Adrenal gland (tissue), 12 donors: ENCODE data around the gene HSPA12A. TPM values are rescaled to one million over a fixed set of nuclear protein-coding genes. Genes with fewer than 3 reads are reported as not detected.

Experiments used
- DNase-seq, 7 donors: peaks; one replicate each; pipeline ENCODE4 v3.0.0-alpha.2; 2019 to 2020
- H3K27ac ChIP-seq, 5 donors: fragments of 200-600 bp; sonication (generic) in 4 of 5; 1 replicate in 3 of 5; 2 replicates in 2 of 5; pipeline versions ENCODE4 v1.5.1 to v1.8.0; 2016 to 2020; ENCODE audit warnings: mild to moderate bottlenecking in 1 of 5
- H3K27me3 ChIP-seq: fragments of 200-600 bp; 2 replicates; pipeline ENCODE4 v1.8.0; 2021
- H3K36me3 ChIP-seq, 2 donors: fragments of 200-600 bp; replicated peaks in 1 of 2; 1 replicate in 1 of 2; 2 replicates in 1 of 2; pipeline versions ENCODE4 v1.5.1 to v1.8.0; 2018 to 2022
- H3K4me1 ChIP-seq, 2 donors: fragments of 200-600 bp; replicated peaks in 1 of 2; 1 replicate in 1 of 2; 2 replicates in 1 of 2; pipeline versions ENCODE4 v1.5.1 to v1.8.0; 2018 to 2021
- H3K4me3 ChIP-seq, 4 donors: fragments of 200-600 bp; sonication (generic) in 3 of 4; one replicate each; pipeline ENCODE4 v1.5.1; 2016 to 2018
- H3K9me3 ChIP-seq, 3 donors: fragments of 200-600 bp; sonication (generic) in 1 of 3; replicated peaks in 1 of 3; 1 replicate in 2 of 3; 2 replicates in 1 of 3; pipeline versions ENCODE4 v1.5.1 to v1.8.0; 2016 to 2021
- POLR2A ChIP-seq, 2 donors: fragments of 450-650 bp; IDR thresholded peaks; one replicate each; pipeline ENCODE4 v1.6.1; 2017; ENCODE audit warnings: antibody characterized with exemption in 2 of 2, mild to moderate bottlenecking in 2 of 2, moderate library complexity in 1 of 2
- WGBS, 4 donors: extraction: QIAGEN DNeasy Blood & Tissue Kit in 2 of 4; methylation state at CpG; one replicate each; pipeline versions ENCODE4 v1.1.5 to v1.1.7; 2013 to 2017; 5-methylcytosine and 5-hydroxymethylcytosine counted together
- intact Hi-C, 2 donors: fragments of 100-400 bp; cut with DNase I; formaldehyde crosslinking; loops; one replicate each; pipeline versions ENCODE4 v1.14.1 to v1.15.0; 2022 to 2023
- polyA plus RNA-seq, 3 donors: library from polyadenylated mRNA; stranded (reverse); fragments of 200-250 nt in 2 of 3; fragments of 350-450 nt in 1 of 3; fragmentation: Illumina TruSeq in 1 of 3; extraction: RNeasy Lipid Tissue Mini Kit (QIAGEN cat#74804) in 1 of 3; gene quantifications; one replicate each; pipeline ENCODE4 v1.2.3, GENCODE V29; 2013 to 2014
- total RNA-seq, 9 donors: library from RNA; depleted of rRNA in 4 of 9; stranded (reverse); fragments of >200 nt in 4 of 9; fragments of 120-200 nt in 1 of 9; fragmentation: NEBNext Ultra II Directional in 1 of 9; extraction: Animal tissue kit (Norgen Biotek cat#: 25700) in 1 of 9; gene quantifications; one replicate each; pipeline versions ENCODE4 v1.1.0 to v1.2.4, GENCODE V29; 2013 to 2023
- TF ChIP-seq, protein P1 (sequence below), 6 experiments: fragments of 450-650 bp in 4 of 6; fragments of 200-600 bp in 2 of 6; sonication (generic) in 1 of 6; IDR thresholded peaks; 1 replicate in 5 of 6; 2 replicates in 1 of 6; pipeline versions ENCODE4 v1.5.1 to v1.8.0; 2016 to 2021; ENCODE audit warnings: antibody characterized with exemption in 6 of 6, mild to moderate bottlenecking in 2 of 6, moderate library complexity in 1 of 6
- donor health status: healthy with polysubstance abuse.
- donor health status: Bipolar disorder and iron deficiency.
- donor health status: DM: yes; HTN: yes; CAD: no.
- donor health status: DM: no; HTN: no; CAD: no.
- donor health status: DM: no; HTN: no; CAD: no.
- donor health status: DM: yes; HTN: yes; CAD: no.

The HSPA12A gene
- total and polyA plus RNA-seq, 12 donors = 20.1 to 61.3 (median 46.3) TPM

DNA sequence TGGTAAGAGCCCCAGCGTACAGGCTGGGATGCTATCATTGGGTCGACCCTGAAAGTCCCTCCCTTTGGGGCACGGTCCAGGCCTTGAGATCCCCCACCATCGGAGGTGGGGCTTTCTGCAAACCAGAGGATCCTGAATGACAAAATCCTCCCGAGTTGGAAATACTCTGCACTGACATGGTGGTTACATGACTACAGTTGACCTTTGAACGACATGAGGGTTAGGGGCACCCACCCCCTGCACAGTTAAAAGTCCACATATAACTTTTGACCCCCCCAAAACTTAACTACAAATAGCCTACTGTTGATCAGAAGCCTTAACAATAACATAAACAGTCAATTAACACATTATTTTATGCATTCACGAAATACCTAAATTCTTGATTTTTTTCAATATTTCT is 13.1 kb downstream of the HSPA12A start:
- no peak for TF ChIP-seq POLR2A (IDR thresholded peaks at IDR 0.05)
- TF ChIP-seq, protein P1, sequence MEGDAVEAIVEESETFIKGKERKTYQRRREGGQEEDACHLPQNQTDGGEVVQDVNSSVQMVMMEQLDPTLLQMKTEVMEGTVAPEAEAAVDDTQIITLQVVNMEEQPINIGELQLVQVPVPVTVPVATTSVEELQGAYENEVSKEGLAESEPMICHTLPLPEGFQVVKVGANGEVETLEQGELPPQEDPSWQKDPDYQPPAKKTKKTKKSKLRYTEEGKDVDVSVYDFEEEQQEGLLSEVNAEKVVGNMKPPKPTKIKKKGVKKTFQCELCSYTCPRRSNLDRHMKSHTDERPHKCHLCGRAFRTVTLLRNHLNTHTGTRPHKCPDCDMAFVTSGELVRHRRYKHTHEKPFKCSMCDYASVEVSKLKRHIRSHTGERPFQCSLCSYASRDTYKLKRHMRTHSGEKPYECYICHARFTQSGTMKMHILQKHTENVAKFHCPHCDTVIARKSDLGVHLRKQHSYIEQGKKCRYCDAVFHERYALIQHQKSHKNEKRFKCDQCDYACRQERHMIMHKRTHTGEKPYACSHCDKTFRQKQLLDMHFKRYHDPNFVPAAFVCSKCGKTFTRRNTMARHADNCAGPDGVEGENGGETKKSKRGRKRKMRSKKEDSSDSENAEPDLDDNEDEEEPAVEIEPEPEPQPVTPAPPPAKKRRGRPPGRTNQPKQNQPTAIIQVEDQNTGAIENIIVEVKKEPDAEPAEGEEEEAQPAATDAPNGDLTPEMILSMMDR (IDR thresholded peaks at IDR 0.05) = no peak
- Histone ChIP-seq H3K27ac (no peak overlapping the region), H3K4me1 (no peaks in the 10 kb centered on the region), H3K9me3 (no peaks in the 10 kb centered on the region), H3K4me3 (no peak overlapping the region), H3K27me3 (no peaks in the 10 kb centered on the region), H3K36me3 (no peaks in the 10 kb centered on the region)
- 75 to 83% (median 79%) methylated on average over 7 of the region's 7 CpGs for WGBS, 4 donors
- intact Hi-C loops = no loop called here
- no peak for DNase-seq

DNA sequence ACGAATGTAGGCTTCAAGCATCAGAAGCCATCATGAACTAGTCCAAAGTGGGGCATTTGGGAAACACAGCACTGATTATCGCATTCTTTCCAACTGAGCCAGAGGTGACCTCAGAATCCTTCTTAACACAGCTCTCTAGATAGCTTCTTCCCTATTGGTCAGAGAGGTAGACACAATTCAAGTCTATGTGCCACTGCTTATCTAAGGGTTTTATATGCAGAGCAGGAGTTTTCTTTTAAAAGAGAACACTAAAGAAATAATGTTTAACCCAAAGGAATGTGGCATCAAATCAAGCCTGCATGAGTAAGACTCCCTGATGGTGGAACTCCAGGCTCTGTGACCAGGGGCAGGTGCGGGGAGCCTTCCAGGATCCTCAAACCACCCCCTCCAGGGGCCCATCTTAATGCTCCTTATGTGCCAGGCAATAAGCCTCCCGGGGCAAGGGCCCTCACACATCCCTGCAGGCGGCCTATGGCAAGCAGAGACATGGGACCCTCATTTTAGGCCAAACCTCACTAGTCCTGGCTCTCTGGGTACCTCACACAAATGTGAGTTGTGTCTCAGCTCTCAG is 13.8 kb downstream of the HSPA12A start:
- DNase-seq = peak in 1 of 7 donors; percentile 3
- H3K4me3 ChIP-seq = no peak overlapping the region
- no peaks in the 10 kb centered on the region for H3K27me3 ChIP-seq
- intact Hi-C loops = no loop called here
- H3K4me1 ChIP-seq = no peaks in the 10 kb centered on the region
- WGBS, 4 donors = 74 to 78% (median 76%) methylated on average over 3 to 5 of the region's 5 CpGs
- TF ChIP-seq, protein P1 (IDR thresholded peaks at IDR 0.05) = no peak
- TF ChIP-seq POLR2A (IDR thresholded peaks at IDR 0.05) = no peak
- no peaks in the 10 kb centered on the region for H3K36me3 ChIP-seq
- H3K27ac ChIP-seq = no peak overlapping the region
- no peaks in the 10 kb centered on the region for H3K9me3 ChIP-seq

DNA sequence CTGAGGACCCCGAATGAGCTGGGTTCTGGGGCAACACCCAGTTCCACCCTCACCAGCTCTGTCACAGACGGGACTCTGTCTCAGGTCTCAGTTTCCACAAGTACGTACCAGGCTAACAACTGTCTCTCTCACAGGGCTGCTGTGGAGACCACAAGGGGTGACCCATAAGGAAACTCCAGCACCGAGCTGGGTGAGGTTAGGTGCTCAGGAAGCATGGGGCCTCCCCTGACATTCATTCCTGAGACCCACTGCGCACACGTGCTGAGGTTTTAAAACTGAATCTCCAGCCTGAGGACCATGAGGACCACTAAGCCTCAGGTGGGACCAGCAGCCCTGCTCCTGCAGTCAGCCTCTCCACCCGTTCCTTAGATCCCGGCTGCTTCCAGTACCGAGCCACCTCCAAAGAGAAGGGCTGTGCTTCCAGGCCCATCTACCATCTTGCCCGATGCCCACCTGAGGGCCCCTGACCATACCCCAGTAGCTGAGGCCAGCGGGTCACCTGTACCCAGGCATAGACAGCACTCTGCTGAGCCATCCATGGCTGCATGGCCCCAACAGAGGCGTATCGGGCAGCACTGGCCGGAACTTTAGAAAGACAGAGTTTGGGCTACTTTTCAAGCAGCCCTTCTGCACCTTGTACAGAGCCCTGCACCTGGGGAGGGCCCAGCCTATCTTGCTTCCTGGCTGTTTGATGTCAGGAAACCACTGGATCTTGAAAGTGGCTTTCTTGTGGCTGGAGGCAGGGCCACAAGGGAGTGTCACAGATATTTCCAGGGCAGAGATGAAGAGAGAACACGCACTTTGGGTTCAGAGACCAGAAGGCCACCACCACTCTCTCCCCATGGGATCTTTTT is 18.7 kb downstream of the HSPA12A start:
- TF ChIP-seq POLR2A (IDR thresholded peaks at IDR 0.05) = no peak
- TF ChIP-seq, protein P1 (IDR thresholded peaks at IDR 0.05) = no peak
- H3K4me1 ChIP-seq = peaks cover 8 to 23% of the 10 kb centered on the region in 2 donors
- H3K27ac ChIP-seq = no peak overlapping the region
- H3K27me3 ChIP-seq = no peaks in the 10 kb centered on the region
- WGBS, 4 donors = 82 to 97% (median 91%) methylated on average over 3 to 15 of the region's 15 CpGs
- H3K9me3 ChIP-seq = no peaks in the 10 kb centered on the region
- H3K4me3 ChIP-seq = no peak overlapping the region
- intact Hi-C loops = no loop called here
- DNase-seq = peak in 1 of 7 donors; percentile 1
- H3K36me3 ChIP-seq = no peaks in the 10 kb centered on the region

DNA sequence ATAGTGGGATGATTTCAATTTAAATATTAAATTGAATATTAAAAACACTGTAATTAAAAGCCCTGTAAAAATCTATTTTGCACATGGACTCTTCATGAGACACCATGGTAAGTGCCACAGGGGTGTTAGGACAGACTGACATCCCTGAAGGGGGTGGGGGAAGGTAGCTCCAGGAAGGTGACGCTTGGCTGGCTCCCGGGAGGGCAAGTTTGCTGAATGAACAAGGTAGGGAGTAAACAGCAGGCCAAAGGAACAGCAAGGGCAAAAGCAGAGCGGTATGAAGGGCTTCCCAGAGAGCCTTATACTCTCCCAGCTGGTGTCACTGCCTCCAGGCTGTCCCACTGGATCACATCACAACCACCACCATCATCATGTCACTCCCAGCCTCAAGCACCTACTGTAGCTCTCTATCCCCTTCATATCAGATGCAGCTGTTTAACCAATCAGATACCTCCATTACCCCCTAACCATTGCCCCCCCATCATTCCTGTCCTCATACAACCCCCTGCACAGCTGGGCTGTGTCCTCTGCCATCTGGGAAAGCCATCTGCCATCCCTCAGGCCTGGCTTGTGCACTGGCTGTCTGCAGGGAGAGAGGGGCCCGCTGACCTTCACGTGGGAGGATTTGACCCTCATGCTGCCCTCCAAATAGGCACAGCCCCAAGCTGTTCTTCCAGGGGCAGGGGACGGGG is 19.5 kb downstream of the HSPA12A start:
- no peaks in the 10 kb centered on the region for H3K9me3 ChIP-seq
- intact Hi-C loops = no loop called here
- H3K27ac ChIP-seq = no peak overlapping the region
- 73 to 93% (median 81%) methylated on average over 6 of the region's 6 CpGs for WGBS, 4 donors
- peak in 1 of 7 donors; percentile 3 for DNase-seq
- no peaks in the 10 kb centered on the region for H3K36me3 ChIP-seq
- peaks cover 8 to 30% of the 10 kb centered on the region in 2 donors for H3K4me1 ChIP-seq
- TF ChIP-seq, protein P1 (IDR thresholded peaks at IDR 0.05) = no peak
- no peak for TF ChIP-seq POLR2A (IDR thresholded peaks at IDR 0.05)
- no peak overlapping the region for H3K4me3 ChIP-seq
- H3K27me3 ChIP-seq = no peaks in the 10 kb centered on the region
